Osteoblast (primary cell): ENCODE results near the gene SGTA. TPM values are rescaled to one million over a fixed set of nuclear protein-coding genes. Genes with fewer than 3 reads are reported as not detected.
A peak's percentile ranks its signal among the peaks of the same experiment; 100 is the strongest.

Source experiments
- DNase-seq: peaks from one replicate; pipeline ENCODE4 v3.0.0; 2011; ENCODE audit warnings: low spot score, mixed read lengths; ENCODE audit not compliant: insufficient read length; ENCODE audit errors: missing footprints
- H2AFZ ChIP-seq: 2 replicates; pipeline ENCODE4 v1.6.0; 2011; ENCODE audit warnings: mild to moderate bottlenecking, low read length
- H3K27ac ChIP-seq: 2 replicates; pipeline ENCODE4 v1.5.1; 2011; ENCODE audit warnings: mild to moderate bottlenecking, low read depth, low read length, moderate library complexity
- H3K27me3 ChIP-seq: 2 replicates; pipeline ENCODE4 v1.6.0; 2012; ENCODE audit warnings: mild to moderate bottlenecking, control low read depth, inconsistent platforms, low read length, moderate library complexity; ENCODE audit not compliant: insufficient read depth
- H3K36me3 ChIP-seq: 2 replicates; pipeline ENCODE4 v1.5.1; 2011; ENCODE audit warnings: mild to moderate bottlenecking, low read length, control low read depth, moderate library complexity; ENCODE audit not compliant: insufficient read depth
- H3K4me1 ChIP-seq: 2 replicates; pipeline ENCODE4 v1.5.1; 2011; ENCODE audit warnings: mild to moderate bottlenecking, low read length, control low read depth, moderate library complexity; ENCODE audit not compliant: insufficient read depth
- H3K4me2 ChIP-seq: 2 replicates; pipeline ENCODE4 v1.6.0; 2011; ENCODE audit warnings: mild to moderate bottlenecking, low read length; ENCODE audit not compliant: insufficient read depth
- H3K4me3 ChIP-seq: fragments of 200-600 bp; sonication (generic); 3 replicates; pipeline ENCODE4 v1.5.1; 2012; ENCODE audit warnings: mild to moderate bottlenecking, low read length, inconsistent platforms; ENCODE audit not compliant: insufficient read depth
- H3K79me2 ChIP-seq: 2 replicates; pipeline ENCODE4 v1.6.0; 2012; ENCODE audit warnings: mild to moderate bottlenecking, low read length, control low read depth, inconsistent platforms; ENCODE audit not compliant: insufficient read depth
- H3K9me3 ChIP-seq: 2 replicates; pipeline ENCODE4 v1.5.1; 2011; ENCODE audit warnings: low read depth, low read length, control low read depth
- H4K20me1 ChIP-seq: 2 replicates; pipeline ENCODE4 v1.6.0; 2012; ENCODE audit warnings: mild to moderate bottlenecking, low read length, control low read depth; ENCODE audit not compliant: insufficient read depth
- CTCF ChIP-seq: IDR thresholded peaks from 2 replicates; pipeline ENCODE4 v1.5.1; 2011; ENCODE audit warnings: mild to moderate bottlenecking, low read depth, low read length, moderate library complexity; ENCODE audit errors: extremely low read depth
- total RNA-seq: library from RNA; depleted of rRNA; stranded (reverse); fragments of >200 nt; gene quantifications from 2 replicates; pipeline ENCODE4 v1.2.3, GENCODE V29; 2012

Gene SGTA
- total RNA-seq, 1 donor = 38.7 TPM

DNA sequence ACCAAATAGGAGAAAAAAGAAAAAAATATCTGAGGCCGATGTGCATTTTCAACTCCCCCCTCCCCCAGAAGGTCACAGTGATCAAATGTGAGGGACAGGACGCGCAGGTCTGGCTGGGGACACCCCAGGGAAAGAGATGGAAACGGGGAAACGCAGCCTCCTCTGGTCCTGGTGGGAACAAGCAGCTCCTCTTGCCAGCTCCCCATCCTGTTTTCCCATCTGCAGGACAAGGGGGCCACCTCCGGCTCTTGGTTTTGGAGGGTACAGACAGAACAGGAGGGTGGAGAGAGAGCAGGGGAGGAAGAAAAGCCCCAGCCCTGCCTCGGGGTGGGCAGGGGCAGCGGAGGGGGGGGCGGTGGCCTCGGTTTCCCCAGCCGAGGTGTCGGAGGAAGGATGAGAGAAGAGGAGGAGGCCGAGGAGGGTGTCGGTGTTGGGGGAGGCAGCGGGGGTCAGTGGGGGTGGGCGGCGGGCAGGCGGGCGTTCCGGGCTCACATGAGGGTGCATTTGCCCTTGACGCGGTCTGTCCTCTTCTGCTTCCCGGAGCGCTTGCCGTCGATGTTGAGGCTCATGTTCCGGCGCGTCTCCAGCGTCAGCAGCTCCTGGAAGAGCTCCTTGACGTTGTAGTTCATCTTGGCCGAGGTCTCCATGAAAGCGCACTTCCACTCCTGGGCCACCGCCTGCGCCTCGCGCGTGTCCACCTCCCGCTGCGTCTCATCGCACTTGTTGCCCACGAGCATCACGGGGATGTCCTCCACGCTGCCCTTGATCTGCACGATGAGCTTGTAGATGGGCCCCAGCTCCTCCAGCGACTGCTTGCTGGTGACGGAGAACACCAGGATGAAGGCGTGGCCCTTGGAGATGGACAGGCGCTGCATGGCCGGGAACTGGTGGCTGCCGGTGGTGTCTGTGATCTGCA is 66.1 kb downstream of the SGTA start:
- Histone ChIP-seq H3K79me2 (no peaks in the 10 kb centered on the region), H4K20me1 (no peaks in the 10 kb centered on the region), H2AFZ (no peak overlapping the region), H3K4me2 (no peak overlapping the region), H3K9me3 (peaks cover 4% of the 10 kb centered on the region), H3K36me3 (no peaks in the 10 kb centered on the region), H3K27me3 (peaks cover 2% of the 10 kb centered on the region), H3K4me1 (peaks cover 7% of the 10 kb centered on the region), H3K4me3 (no peak overlapping the region), H3K27ac (no peak overlapping the region)
- TF ChIP-seq CTCF = no peak
- peak; percentile 86 for DNase-seq

GRCh38 chr19:2716275-2716650 is 66.8 kb downstream of the SGTA start:
- peaks cover 4% of the 10 kb centered on the region for H3K9me3 ChIP-seq
- DNase-seq = peak; percentile 59
- H3K4me3 ChIP-seq = no peak overlapping the region
- H3K36me3 ChIP-seq = no peaks in the 10 kb centered on the region
- H3K27me3 ChIP-seq = peaks cover 2% of the 10 kb centered on the region
- H3K27ac ChIP-seq = no peak overlapping the region
- H3K79me2 ChIP-seq = no peaks in the 10 kb centered on the region
- H3K4me1 ChIP-seq = peaks cover 14% of the 10 kb centered on the region
- no peak overlapping the region for H3K4me2 ChIP-seq
- H4K20me1 ChIP-seq = no peaks in the 10 kb centered on the region
- H2AFZ ChIP-seq = no peak overlapping the region
- TF ChIP-seq CTCF = no peak

- Histone ChIP-seq H3K27me3 (peaks cover 2% of the 10 kb centered on the region), H3K9me3 (peaks cover 4% of the 10 kb centered on the region), H3K27ac (no peak overlapping the region), H3K4me2 (no peak overlapping the region), H3K4me1 (peaks cover 18% of the 10 kb centered on the region), H3K79me2 (no peaks in the 10 kb centered on the region), H3K4me3 (no peak overlapping the region), H2AFZ (no peak overlapping the region), H4K20me1 (no peaks in the 10 kb centered on the region), H3K36me3 (no peaks in the 10 kb centered on the region)
- peak; percentile 81 for DNase-seq
- no peak for TF ChIP-seq CTCF
Observed at GRCh38 chr19:2715470-2716274, 67.4 kb downstream of the SGTA start.
